SK-N-SH treated with all-trans-retinoic acid at 6 μM for 48 hours (cell line): ENCODE results near the gene SIRPB1.

Source experiments
- ARNTL ChIP-seq: fragments of 450-650 bp; formaldehyde crosslinking; IDR thresholded peaks from 2 replicates; pipeline ENCODE4 v1.5.0; 2020; ENCODE audit warnings: low read depth, mild to moderate bottlenecking, moderate library complexity, borderline replicate concordance
- BACH2 ChIP-seq: fragments of 250-450 bp; sonication (Bioruptor Pico); IDR thresholded peaks from 2 replicates; pipeline ENCODE4 v1.9.0; 2021; ENCODE audit warnings: mild to moderate bottlenecking, borderline replicate concordance
- CSRNP3 ChIP-seq: fragments of 250-450 bp; sonication (Bioruptor Pico); IDR thresholded peaks from 2 replicates; pipeline ENCODE4 v1.5.1; 2021; ENCODE audit warnings: mild to moderate bottlenecking, moderate library complexity
- OSR1 ChIP-seq: fragments of 250-450 bp; sonication (Bioruptor Pico); IDR thresholded peaks from 2 replicates; pipeline ENCODE4 v1.8.0; 2022; ENCODE audit warnings: moderate library complexity, mild to moderate bottlenecking, inconsistent platforms
- RARB ChIP-seq: fragments of 250-450 bp; sonication (Bioruptor Pico); IDR thresholded peaks from 2 replicates; pipeline ENCODE4 v1.8.0; 2021; ENCODE audit warnings: mild to moderate bottlenecking, moderate library complexity
- SNAI2 ChIP-seq: fragments of 250-450 bp; sonication (Bioruptor Pico); IDR thresholded peaks from 2 replicates; pipeline ENCODE4 v1.5.0; 2020; ENCODE audit warnings: mild to moderate bottlenecking, moderate library complexity
- TCF4 ChIP-seq: fragments of 250-450 bp; sonication (Bioruptor Pico); IDR thresholded peaks from 2 replicates; pipeline ENCODE4 v1.8.0; 2021; ENCODE audit warnings: mild to moderate bottlenecking, moderate library complexity, borderline replicate concordance
- ZFP3 ChIP-seq: fragments of 250-450 bp; sonication (Bioruptor Pico); IDR thresholded peaks from 2 replicates; pipeline ENCODE4 v1.5.0; 2020; ENCODE audit warnings: mild to moderate bottlenecking, moderate library complexity
- ZFP30 ChIP-seq: fragments of 450-650 bp; formaldehyde crosslinking; IDR thresholded peaks from 2 replicates; pipeline ENCODE4 v1.5.0; 2022; ENCODE audit warnings: mild to moderate bottlenecking, moderate library complexity
- TF ChIP-seq, protein P1 (sequence below): fragments of 250-450 bp; sonication (Bioruptor Pico); IDR thresholded peaks from 2 replicates; pipeline ENCODE4 v1.8.0; 2021; ENCODE audit warnings: low read depth, mild to moderate bottlenecking, moderate library complexity, borderline replicate concordance
- TF ChIP-seq, protein P2 (sequence below): fragments of 250-450 bp; sonication (Bioruptor Pico); IDR thresholded peaks from 2 replicates; pipeline ENCODE4 v1.5.1; 2020; ENCODE audit warnings: low read depth, mild to moderate bottlenecking, moderate library complexity
- TF ChIP-seq, protein P3 (sequence below): fragments of 250-450 bp; sonication (Bioruptor Pico); IDR thresholded peaks from 2 replicates; pipeline ENCODE4 v1.8.0; 2020; ENCODE audit warnings: mild to moderate bottlenecking, moderate library complexity, borderline replicate concordance

- TF ChIP-seq TCF4 (CRISPR knock-in tag) (no peak), ARNTL (CRISPR knock-in tag) (no peak), RARB (CRISPR knock-in tag) (no peak), BACH2 (CRISPR knock-in tag) (no peak), SNAI2 (no peak), ZFP30 (CRISPR knock-in tag) (no peak), OSR1 (no peak), ZFP3 (CRISPR knock-in tag) (no peak), CSRNP3 (CRISPR knock-in tag) (no peak)
- TF ChIP-seq, protein P1, sequence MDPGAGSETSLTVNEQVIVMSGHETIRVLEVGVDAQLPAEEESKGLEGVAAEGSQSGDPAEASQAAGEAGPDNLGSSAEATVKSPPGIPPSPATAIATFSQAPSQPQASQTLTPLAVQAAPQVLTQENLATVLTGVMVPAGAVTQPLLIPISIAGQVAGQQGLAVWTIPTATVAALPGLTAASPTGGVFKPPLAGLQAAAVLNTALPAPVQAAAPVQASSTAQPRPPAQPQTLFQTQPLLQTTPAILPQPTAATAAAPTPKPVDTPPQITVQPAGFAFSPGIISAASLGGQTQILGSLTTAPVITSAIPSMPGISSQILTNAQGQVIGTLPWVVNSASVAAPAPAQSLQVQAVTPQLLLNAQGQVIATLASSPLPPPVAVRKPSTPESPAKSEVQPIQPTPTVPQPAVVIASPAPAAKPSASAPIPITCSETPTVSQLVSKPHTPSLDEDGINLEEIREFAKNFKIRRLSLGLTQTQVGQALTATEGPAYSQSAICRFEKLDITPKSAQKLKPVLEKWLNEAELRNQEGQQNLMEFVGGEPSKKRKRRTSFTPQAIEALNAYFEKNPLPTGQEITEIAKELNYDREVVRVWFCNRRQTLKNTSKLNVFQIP (CRISPR knock-in tag) = no peak
- TF ChIP-seq, protein P2, sequence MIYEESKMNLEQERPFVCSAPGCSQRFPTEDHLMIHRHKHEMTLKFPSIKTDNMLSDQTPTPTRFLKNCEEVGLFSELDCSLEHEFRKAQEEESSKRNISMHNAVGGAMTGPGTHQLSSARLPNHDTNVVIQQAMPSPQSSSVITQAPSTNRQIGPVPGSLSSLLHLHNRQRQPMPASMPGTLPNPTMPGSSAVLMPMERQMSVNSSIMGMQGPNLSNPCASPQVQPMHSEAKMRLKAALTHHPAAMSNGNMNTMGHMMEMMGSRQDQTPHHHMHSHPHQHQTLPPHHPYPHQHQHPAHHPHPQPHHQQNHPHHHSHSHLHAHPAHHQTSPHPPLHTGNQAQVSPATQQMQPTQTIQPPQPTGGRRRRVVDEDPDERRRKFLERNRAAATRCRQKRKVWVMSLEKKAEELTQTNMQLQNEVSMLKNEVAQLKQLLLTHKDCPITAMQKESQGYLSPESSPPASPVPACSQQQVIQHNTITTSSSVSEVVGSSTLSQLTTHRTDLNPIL (CRISPR knock-in tag) = no peak
- TF ChIP-seq, protein P3, sequence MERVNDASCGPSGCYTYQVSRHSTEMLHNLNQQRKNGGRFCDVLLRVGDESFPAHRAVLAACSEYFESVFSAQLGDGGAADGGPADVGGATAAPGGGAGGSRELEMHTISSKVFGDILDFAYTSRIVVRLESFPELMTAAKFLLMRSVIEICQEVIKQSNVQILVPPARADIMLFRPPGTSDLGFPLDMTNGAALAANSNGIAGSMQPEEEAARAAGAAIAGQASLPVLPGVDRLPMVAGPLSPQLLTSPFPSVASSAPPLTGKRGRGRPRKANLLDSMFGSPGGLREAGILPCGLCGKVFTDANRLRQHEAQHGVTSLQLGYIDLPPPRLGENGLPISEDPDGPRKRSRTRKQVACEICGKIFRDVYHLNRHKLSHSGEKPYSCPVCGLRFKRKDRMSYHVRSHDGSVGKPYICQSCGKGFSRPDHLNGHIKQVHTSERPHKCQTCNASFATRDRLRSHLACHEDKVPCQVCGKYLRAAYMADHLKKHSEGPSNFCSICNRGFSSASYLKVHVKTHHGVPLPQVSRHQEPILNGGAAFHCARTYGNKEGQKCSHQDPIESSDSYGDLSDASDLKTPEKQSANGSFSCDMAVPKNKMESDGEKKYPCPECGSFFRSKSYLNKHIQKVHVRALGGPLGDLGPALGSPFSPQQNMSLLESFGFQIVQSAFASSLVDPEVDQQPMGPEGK (CRISPR knock-in tag) = no peak
These were observed 28.3 kb upstream of the SIRPB1 start for GRCh38 chr20:1648101-1648500.
